GM12801 (cell line): Measurements from ENCODE around the gene SPATA3.

ENCODE experiments used
- TF ChIP-seq, protein P1 (sequence below): IDR thresholded peaks from one replicate; pipeline ENCODE4 v1.5.1; 2011; ENCODE audit warnings: control low read depth; ENCODE audit not compliant: insufficient read length; ENCODE audit errors: extremely low read depth

Gene SPATA3

DNA sequence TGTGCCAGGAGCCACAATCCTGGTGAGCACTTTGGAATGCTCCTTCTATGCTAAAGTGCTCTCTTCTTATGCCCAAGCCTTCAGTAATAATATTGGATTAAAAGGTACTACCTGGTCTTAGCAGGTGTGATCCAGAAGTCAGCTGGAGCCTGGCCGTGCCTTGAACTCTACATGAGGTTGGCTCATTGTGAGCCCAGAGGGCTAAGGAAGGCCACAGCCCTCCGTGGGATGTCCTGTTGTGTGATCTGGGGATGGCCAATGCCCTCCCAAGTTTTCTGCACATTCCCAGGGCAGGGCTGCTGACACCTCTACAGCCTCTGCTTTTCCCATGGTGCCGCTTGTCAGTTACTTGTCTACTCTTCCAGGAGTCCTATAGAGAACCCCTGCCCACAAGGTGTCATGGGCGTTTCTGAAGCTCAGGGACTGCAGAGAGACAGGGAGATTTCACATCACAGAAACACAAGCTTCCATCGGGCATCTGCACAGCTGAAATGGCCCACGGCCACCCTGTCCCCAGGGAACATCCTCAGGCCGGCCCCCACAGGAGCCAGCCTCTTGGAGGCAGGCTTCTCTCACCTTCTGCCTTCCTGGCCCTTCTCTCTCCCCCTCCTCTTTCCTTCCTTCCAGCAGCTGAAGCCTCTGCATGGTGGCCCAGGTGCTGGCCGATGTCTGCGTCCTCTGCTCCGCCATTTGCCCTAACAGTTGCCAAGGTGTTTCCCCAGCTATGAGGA is 43.5 kb upstream of the SPATA3 start:
- TF ChIP-seq, protein P1, sequence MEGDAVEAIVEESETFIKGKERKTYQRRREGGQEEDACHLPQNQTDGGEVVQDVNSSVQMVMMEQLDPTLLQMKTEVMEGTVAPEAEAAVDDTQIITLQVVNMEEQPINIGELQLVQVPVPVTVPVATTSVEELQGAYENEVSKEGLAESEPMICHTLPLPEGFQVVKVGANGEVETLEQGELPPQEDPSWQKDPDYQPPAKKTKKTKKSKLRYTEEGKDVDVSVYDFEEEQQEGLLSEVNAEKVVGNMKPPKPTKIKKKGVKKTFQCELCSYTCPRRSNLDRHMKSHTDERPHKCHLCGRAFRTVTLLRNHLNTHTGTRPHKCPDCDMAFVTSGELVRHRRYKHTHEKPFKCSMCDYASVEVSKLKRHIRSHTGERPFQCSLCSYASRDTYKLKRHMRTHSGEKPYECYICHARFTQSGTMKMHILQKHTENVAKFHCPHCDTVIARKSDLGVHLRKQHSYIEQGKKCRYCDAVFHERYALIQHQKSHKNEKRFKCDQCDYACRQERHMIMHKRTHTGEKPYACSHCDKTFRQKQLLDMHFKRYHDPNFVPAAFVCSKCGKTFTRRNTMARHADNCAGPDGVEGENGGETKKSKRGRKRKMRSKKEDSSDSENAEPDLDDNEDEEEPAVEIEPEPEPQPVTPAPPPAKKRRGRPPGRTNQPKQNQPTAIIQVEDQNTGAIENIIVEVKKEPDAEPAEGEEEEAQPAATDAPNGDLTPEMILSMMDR, result no peak

DNA sequence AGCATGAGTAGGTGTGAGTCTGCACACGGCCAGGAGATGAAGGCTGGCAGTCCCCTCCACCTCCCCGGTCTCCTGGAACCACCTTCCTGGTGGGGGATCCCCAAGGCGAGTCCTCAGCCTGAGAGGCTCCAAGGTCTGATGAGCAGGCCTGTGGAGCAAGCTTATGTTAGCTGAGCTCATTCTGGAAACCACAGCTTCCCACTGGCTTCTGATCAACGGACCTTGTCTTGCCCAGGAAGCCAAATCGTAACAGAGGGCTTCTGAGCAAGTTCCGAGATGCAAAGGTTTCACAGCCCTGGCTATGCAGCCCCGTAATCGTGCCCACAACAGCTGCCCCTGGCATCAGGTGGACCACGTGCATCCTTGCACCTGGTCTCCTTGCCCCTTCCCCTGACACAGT is 42.1 kb upstream of the SPATA3 start:
- TF ChIP-seq, protein P1, result no peak

DNA sequence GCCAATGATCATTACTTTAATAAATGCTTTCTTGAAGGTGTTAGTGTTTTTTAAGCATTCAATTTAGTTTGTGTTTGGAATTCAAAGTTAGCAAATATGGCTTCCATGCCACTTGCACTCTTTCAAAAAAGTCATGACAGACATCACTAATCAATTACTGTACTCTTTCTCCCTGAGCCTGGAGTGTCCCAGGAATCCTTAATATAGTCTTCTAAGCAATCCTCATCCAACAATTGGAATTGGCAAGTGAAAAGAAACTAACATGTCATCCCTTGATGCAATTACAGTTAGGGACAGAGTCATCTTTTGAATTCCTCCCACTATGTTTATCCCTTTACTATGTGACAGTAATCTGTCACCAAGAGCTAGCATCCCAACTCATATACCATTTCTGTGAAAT is 41.2 kb upstream of the SPATA3 start:
- TF ChIP-seq, protein P1, result no peak

DNA sequence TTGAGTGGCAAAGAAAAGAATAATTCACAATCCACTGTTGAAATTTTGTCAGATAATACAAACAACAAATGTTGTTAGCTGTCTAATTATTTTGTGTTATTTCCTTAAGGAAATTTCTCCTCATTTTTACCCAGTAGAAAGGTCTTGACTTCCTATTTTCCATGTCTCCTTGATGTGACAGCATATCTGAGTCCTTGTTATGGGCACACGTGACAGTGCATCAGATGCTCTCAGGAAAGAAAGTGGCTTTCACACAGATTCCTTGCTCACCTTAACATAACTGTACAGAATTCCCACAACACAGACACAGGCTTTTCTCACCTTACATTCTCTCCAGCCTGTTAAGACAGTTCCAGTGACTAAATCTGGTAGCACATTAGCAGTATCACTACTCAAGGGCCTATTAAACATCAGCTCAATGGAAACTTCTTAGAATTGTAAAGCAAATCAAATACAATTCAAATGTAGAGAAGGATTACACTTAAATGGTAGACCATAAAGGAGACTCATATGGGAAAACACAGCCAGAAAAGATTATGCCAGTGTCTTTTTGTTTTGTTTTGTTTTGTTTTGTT is 40.7 kb upstream of the SPATA3 start:
- TF ChIP-seq, protein P1, result no peak

DNA sequence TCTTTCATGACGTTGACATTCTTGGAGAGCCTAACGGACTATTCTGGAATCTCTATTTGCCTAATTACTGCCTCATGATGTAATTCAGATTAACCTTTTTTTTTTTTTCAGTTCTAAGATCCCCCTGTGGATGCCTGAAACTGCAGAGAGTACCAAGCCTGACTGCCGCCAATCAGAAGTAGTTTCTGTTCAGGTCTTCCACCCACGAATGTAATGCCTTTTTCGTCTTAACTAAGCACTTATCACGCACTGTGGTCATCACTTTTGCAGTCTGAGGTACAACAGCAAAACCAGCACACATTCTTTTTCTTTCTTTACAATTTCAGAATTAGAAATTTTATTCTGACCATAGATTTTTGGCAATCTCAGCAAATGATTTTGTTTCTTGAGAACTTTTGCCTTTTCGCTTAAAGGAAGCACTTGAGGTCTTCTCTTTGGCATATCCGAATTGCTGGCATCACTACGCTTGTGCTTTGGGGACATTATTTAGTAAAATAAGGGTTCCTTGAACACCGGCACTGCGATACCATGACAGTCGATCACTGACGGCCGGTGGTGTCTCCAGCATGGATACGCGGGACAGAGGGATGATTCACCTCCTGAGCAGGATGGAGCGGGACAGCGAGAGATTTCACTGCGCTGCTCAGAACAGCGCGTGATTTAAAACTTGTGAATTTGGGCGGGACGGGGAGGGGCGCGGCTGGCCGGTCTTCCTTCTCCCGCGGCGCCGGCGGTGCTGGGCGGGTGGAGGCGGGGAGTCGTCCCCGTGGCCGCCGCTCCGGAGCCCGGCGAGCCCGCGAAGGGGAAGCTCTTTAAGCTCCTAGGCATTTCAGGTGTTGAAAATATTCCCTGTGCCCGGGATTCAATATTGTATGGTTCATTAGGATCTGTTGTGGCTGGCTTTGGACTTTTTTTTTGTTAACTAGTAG is 38.8 kb upstream of the SPATA3 start:
- TF ChIP-seq, protein P1, result no peak

DNA sequence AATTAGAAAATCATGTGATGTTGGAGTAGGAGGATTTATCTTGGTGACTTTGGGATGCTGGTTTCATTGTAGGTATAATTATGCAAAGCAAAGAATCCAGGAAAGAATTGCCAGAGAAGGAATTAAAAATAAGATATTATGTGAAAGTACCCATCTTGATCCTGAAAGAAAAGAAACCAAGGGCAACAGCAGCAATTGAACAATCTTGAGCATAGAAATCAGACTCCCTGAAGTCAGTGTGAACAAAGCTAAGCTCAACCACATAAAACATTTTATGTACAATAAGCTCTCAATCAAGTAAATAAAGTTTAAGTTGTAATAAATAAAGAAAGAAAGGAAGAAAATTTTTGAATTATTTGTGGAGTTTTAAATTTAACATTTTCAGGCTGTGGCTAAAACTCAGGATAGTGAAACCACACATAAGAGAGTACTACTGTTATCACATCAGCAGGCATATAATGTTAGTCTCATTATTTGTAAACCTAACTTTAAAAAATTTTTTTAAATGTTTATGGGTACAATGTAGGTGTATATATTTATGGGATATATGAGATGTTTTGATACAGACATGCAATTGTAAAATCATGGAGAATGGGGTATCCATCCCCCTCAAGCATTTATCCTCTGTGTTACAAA is 38.0 kb upstream of the SPATA3 start:
- TF ChIP-seq, protein P1, result no peak
